Measurements from ENCODE around the gene RNF123. TPM values are rescaled to one million over a fixed set of nuclear protein-coding genes. Genes with fewer than 3 reads are reported as not detected.

Gene RNF123
- total RNA-seq, 4 donors from 2014 or later, result 12.8 to 28.4 (median 26.5) TPM

DNA sequence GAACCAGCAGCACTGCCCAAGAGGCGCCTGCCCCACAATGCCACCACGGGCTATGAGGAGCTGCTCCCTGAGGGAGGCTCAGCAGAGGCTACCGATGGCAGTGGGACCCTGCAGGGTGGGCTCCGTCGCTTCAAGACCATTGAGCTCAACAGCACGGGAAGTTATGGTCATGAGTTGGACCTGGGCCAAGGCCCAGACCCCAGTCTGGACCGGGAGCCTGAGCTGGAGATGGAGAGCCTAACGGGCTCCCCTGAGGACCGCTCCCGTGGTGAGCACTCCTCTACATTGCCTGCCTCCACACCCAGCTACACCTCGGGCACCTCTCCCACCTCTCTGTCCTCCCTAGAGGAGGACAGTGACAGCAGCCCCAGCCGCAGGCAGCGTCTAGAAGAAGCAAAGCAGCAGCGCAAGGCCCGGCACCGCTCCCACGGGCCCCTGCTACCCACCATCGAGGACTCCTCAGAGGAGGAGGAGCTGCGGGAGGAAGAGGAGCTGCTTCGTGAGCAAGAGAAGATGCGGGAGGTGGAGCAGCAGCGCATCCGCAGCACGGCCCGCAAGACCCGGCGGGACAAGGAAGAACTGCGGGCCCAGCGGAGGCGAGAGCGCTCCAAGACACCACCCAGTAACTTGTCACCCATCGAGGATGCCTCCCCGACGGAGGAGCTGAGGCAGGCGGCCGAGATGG, 37.0 kb upstream of the RNF123 start:
- TF ChIP-seq, protein P1, sequence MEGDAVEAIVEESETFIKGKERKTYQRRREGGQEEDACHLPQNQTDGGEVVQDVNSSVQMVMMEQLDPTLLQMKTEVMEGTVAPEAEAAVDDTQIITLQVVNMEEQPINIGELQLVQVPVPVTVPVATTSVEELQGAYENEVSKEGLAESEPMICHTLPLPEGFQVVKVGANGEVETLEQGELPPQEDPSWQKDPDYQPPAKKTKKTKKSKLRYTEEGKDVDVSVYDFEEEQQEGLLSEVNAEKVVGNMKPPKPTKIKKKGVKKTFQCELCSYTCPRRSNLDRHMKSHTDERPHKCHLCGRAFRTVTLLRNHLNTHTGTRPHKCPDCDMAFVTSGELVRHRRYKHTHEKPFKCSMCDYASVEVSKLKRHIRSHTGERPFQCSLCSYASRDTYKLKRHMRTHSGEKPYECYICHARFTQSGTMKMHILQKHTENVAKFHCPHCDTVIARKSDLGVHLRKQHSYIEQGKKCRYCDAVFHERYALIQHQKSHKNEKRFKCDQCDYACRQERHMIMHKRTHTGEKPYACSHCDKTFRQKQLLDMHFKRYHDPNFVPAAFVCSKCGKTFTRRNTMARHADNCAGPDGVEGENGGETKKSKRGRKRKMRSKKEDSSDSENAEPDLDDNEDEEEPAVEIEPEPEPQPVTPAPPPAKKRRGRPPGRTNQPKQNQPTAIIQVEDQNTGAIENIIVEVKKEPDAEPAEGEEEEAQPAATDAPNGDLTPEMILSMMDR (IDR thresholded peaks at IDR 0.05), result no peak
- TF ChIP-seq POLR2A (IDR thresholded peaks at IDR 0.05), result no peak
- intact Hi-C loops (cut with DNase I; ENCODE audit: low total_unique reads), result no loop called here
- DNase-seq (ENCODE audit: low spot score in 2 of 2), result no peak
- H3K4me3 ChIP-seq (ENCODE audit: low read depth, poor library complexity, severe bottlenecking), result no peak overlapping the region
- 92% methylated on average over 33 to 34 of the region's 36 CpGs for WGBS, 2 donors

DNA sequence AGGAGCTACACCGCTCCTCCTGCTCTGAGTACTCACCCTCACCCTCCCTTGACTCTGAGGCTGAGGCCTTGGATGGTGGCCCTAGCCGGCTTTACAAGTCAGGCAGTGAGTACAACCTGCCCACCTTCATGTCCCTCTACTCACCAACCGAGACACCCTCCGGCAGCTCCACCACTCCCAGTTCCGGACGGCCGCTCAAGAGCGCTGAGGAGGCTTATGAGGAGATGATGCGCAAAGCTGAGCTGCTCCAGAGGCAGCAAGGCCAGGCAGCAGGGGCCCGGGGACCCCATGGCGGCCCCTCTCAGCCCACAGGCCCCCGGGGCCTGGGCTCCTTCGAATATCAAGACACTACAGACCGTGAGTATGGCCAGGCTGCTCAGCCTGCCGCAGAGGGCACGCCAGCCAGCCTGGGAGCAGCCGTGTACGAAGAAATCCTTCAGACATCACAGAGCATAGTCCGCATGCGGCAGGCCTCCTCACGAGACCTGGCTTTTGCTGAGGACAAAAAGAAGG, 36.4 kb upstream of the RNF123 start:
- H3K4me3 ChIP-seq (ENCODE audit: low read depth, poor library complexity, severe bottlenecking), result no peak overlapping the region
- intact Hi-C loops (cut with DNase I; ENCODE audit: low total_unique reads), result no loop called here
- no peak for DNase-seq (ENCODE audit: low spot score in 2 of 2)
- WGBS, 2 donors, result 94 to 97% methylated on average over 15 to 18 of the region's 21 CpGs
- TF ChIP-seq, protein P1 (IDR thresholded peaks at IDR 0.05), result no peak
- no peak for TF ChIP-seq POLR2A (IDR thresholded peaks at IDR 0.05)

DNA sequence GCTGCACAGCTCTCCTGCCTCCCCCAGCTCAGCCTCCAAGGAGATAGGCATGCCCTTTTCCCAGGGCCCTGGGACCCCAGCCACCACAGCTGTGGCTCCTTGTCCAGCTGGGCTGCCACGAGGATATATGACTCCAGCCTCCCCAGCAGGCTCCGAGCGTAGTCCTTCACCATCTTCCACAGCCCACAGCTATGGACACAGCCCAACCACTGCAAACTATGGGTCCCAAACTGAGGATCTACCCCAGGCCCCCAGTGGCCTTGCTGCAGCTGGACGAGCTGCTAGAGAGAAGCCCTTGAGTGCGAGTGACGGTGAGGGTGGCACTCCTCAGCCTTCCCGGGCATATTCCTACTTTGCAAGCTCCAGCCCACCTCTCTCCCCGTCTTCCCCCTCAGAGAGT, 35.7 kb upstream of the RNF123 start:
- intact Hi-C loops (cut with DNase I; ENCODE audit: low total_unique reads), result no loop called here
- DNase-seq (ENCODE audit: low spot score in 2 of 2), result no peak
- WGBS, 2 donors, result 89 to 92% methylated on average over 8 of the region's 8 CpGs
- TF ChIP-seq POLR2A (IDR thresholded peaks at IDR 0.05), result no peak
- TF ChIP-seq, protein P1 (IDR thresholded peaks at IDR 0.05), result no peak
- no peak overlapping the region for H3K4me3 ChIP-seq (ENCODE audit: low read depth, poor library complexity, severe bottlenecking)

DNA sequence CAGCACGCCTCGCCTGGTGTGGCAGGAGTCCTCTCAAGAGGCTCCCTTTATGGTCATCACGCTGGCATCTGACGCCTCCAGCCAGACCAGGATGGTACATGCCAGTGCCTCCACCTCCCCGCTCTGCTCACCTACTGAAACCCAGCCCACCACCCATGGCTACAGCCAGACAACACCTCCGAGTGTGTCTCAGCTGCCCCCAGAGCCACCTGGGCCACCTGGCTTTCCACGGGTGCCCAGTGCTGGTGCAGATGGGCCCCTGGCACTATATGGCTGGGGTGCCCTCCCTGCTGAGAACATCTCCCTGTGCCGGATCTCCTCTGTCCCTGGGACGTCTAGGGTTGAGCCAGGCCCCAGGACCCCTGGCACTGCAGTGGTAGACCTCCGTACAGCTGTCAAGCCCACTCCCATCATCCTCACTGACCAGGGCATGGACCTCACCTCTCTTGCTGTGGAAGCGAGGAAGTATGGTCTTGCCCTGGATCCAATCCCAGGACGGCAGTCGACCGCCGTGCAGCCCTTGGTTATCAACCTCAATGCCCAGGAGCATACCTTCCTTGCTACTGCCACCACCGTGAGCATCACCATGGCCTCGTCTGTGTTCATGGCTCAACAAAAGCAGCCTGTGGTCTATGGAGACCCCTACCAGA, 35.1 kb upstream of the RNF123 start:
- TF ChIP-seq, protein P1 (IDR thresholded peaks at IDR 0.05), result no peak
- TF ChIP-seq POLR2A (IDR thresholded peaks at IDR 0.05), result no peak
- DNase-seq (ENCODE audit: low spot score in 2 of 2), result no peak
- H3K4me3 ChIP-seq (ENCODE audit: low read depth, poor library complexity, severe bottlenecking), result no peak overlapping the region
- intact Hi-C loops (cut with DNase I; ENCODE audit: low total_unique reads), result no loop called here
- 90 to 92% methylated on average over 14 to 17 of the region's 17 CpGs for WGBS, 2 donors

DNA sequence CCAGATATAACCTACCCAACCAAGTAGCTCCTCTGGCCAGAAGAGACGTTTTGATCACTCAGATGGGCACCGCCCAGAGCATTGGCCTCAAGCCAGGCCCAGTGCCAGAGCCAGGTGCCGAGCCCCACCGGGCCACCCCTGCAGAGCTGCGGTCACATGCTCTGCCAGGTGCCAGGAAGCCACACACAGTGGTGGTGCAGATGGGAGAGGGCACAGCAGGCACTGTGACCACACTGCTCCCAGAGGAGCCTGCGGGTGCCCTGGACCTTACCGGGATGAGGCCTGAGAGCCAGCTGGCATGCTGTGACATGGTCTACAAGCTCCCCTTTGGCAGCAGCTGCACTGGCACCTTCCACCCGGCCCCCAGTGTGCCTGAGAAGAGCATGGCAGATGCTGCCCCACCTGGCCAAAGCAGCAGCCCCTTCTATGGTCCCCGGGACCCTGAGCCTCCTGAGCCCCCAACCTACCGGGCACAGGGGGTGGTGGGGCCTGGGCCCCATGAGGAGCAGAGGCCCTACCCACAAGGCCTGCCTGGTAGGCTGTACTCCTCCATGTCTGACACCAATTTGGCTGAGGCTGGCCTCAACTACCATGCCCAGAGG, 34.3 kb upstream of the RNF123 start:
- DNase-seq (ENCODE audit: low spot score in 2 of 2), result no peak
- intact Hi-C loops (cut with DNase I; ENCODE audit: low total_unique reads), result no loop called here
- WGBS, 2 donors, result 56 to 66% methylated on average over 5 to 10 of the region's 10 CpGs
- no peak for TF ChIP-seq POLR2A (IDR thresholded peaks at IDR 0.05)
- TF ChIP-seq, protein P1 (IDR thresholded peaks at IDR 0.05), result no peak
- no peak overlapping the region for H3K4me3 ChIP-seq (ENCODE audit: low read depth, poor library complexity, severe bottlenecking)
